IPS-20b (cell line): ENCODE results near the gene POLR2E.

ENCODE experiments used
- H3K27ac ChIP-seq: one replicate; pipeline ENCODE4 v1.5.1; 2013; ENCODE audit warnings: low read length
- H3K27me3 ChIP-seq: 2 replicates; pipeline ENCODE4 v1.6.1; 2013; ENCODE audit warnings: mild to moderate bottlenecking, low read length, inconsistent platforms; ENCODE audit not compliant: insufficient read depth
- H3K36me3 ChIP-seq: 2 replicates; pipeline ENCODE4 v1.6.1; 2013; ENCODE audit warnings: low read depth, mild to moderate bottlenecking, inconsistent platforms, low read length, moderate library complexity; ENCODE audit not compliant: insufficient read depth
- H3K4me1 ChIP-seq: 2 replicates; pipeline ENCODE4 v1.6.1; 2013; ENCODE audit warnings: mild to moderate bottlenecking, control low read depth, inconsistent platforms, low read length, moderate library complexity; ENCODE audit not compliant: insufficient read depth
- H3K4me3 ChIP-seq: 2 replicates; pipeline ENCODE4 v1.5.1; 2013; ENCODE audit warnings: mild to moderate bottlenecking, low read length, inconsistent platforms
- H3K9ac ChIP-seq: 2 replicates; pipeline ENCODE4 v1.6.1; 2013; ENCODE audit warnings: low read depth, mild to moderate bottlenecking, inconsistent platforms, low read length, moderate library complexity
- H3K9me3 ChIP-seq: 2 replicates; pipeline ENCODE4 v1.6.1; 2013; ENCODE audit warnings: mild to moderate bottlenecking, low read depth, low read length, inconsistent platforms; ENCODE audit not compliant: insufficient read depth

Gene POLR2E

GRCh38 chr19:1098177-1099051, 3.2 kb upstream of the POLR2E start:
- Histone ChIP-seq H3K36me3 (peaks cover 4% of the 10 kb centered on the region; the same call in 1 of the 2 replicates), H3K27me3 (no peaks in the 10 kb centered on the region), H3K9me3 (no peaks in the 10 kb centered on the region), H3K4me3 (no peak overlapping the region), H3K4me1 (peaks cover 5% of the 10 kb centered on the region; the same call in 1 of the 2 replicates), H3K27ac (no peak overlapping the region), H3K9ac (no peak overlapping the region)

- Histone ChIP-seq H3K4me3 (no peak overlapping the region), H3K27me3 (no peaks in the 10 kb centered on the region), H3K27ac (no peak overlapping the region), H3K9me3 (no peaks in the 10 kb centered on the region), H3K4me1 (peaks cover 5% of the 10 kb centered on the region; the same call in 1 of the 2 replicates), H3K9ac (no peak overlapping the region), H3K36me3 (peaks cover 11% of the 10 kb centered on the region)
These were observed 2.6 kb upstream of the POLR2E start for GRCh38 chr19:1097810-1098176.

DNA sequence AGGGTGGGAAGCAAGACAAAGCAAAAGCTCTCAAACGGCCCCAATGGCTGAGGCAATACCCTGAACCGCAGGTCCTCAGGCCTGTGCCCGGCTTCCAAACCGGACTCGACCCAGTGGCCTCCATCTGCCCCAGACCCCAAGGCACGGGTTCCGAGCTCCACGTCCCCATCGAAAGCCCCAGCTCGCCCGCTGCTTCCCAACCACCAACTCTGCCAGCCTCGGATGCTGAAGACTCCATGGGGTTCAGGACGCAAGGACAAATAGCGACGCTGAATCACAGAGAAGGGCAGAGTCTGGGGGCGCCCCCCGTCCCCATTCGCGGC, 559 bp downstream of the POLR2E start:
- peak overlapping the region; percentile 87 for H3K9ac ChIP-seq
- no peak overlapping the region for H3K27ac ChIP-seq
- no peaks in the 10 kb centered on the region for H3K9me3 ChIP-seq
- peak overlapping the region; percentile 92 for H3K4me3 ChIP-seq
- H3K36me3 ChIP-seq = peaks cover 30% of the 10 kb centered on the region
- no peaks in the 10 kb centered on the region for H3K27me3 ChIP-seq
- H3K4me1 ChIP-seq = no peaks in the 10 kb centered on the region

GRCh38 chr19:1093811-1094553, 1.2 kb downstream of the POLR2E start:
- Histone ChIP-seq H3K27ac (no peak overlapping the region), H3K4me3 (peak overlapping the region; percentile 92), H3K9ac (peak overlapping the region; percentile 87; the same call in 1 of the 2 replicates), H3K4me1 (no peaks in the 10 kb centered on the region), H3K27me3 (no peaks in the 10 kb centered on the region), H3K9me3 (no peaks in the 10 kb centered on the region), H3K36me3 (peaks cover 31% of the 10 kb centered on the region)

DNA sequence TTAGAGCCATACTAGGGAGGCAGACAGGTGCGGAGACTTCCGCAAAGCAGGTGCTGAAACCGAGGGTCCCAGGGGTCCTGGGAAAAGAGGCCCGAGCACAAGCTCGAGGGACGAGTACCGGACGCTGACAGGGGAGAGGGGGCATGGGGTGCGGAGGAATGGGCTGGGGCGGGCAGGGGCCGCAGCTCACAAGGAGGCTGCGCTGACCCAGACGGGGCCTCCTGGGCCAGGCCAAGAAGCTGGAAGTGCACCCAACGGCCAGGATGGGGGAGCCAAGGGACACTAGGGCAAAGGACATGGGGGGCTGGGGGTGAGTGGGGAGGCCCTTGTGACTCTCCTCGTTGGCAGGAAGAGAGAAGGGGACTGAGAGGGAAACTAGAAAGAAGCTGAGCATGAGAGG, 1.8 kb downstream of the POLR2E start:
- Histone ChIP-seq H3K4me3 (no peak overlapping the region), H3K9me3 (no peaks in the 10 kb centered on the region), H3K4me1 (no peaks in the 10 kb centered on the region), H3K27ac (no peak overlapping the region), H3K27me3 (no peaks in the 10 kb centered on the region), H3K36me3 (peaks cover 38% of the 10 kb centered on the region), H3K9ac (no peak overlapping the region)

DNA sequence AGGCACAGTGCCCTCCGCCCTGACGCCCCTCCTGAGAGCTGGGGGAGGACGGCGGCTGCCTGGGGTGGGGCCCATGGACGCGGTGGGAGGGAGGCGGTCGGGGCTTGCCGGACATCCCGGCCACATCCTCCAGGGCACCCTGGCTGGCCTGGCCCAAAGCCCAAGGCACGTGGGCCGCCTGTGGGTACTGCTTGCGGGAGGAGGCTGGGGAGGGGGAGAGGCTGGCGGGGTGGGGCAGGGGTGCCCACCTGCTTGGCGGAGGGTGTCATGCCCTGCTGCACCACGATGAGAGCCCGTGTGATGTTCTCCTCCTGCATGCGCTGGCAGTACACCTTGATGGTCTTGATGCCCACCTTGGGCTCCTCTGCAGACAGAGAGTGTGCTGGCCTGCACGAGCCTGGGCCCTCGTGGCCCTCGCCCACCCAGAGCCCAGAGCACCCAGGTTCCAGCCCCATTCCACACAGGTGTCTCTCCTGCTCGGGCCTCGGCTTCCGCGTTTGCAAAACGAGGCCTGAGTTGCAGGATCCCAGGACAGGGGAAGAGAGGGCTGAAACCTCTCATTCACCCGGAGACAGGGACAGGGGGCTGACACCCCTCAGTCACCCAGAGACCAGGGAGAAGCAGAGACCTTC, 3.5 kb downstream of the POLR2E start:
- no peak overlapping the region for H3K27ac ChIP-seq
- no peak overlapping the region for H3K9ac ChIP-seq
- H3K27me3 ChIP-seq = no peaks in the 10 kb centered on the region
- peaks cover 48% of the 10 kb centered on the region for H3K36me3 ChIP-seq
- H3K9me3 ChIP-seq = no peaks in the 10 kb centered on the region
- no peak overlapping the region for H3K4me3 ChIP-seq
- no peaks in the 10 kb centered on the region for H3K4me1 ChIP-seq

GRCh38 chr19:1090731-1091543, 4.2 kb downstream of the POLR2E start:
- H3K36me3 ChIP-seq = peaks cover 54% of the 10 kb centered on the region
- no peaks in the 10 kb centered on the region for H3K9me3 ChIP-seq
- H3K27me3 ChIP-seq = no peaks in the 10 kb centered on the region
- H3K27ac ChIP-seq = no peak overlapping the region
- H3K9ac ChIP-seq = no peak overlapping the region
- H3K4me3 ChIP-seq = no peak overlapping the region
- no peaks in the 10 kb centered on the region for H3K4me1 ChIP-seq

- H3K27ac ChIP-seq = no peak overlapping the region
These were observed 5.3 kb downstream of the POLR2E start for GRCh38 chr19:1089891-1090290.

GRCh38 chr19:1089126-1089771, 5.9 kb downstream of the POLR2E start:
- Histone ChIP-seq H3K9ac (no peak overlapping the region), H3K4me3 (no peak overlapping the region), H3K4me1 (no peaks in the 10 kb centered on the region), H3K36me3 (peaks cover 71% of the 10 kb centered on the region), H3K27ac (no peak overlapping the region), H3K9me3 (no peaks in the 10 kb centered on the region), H3K27me3 (no peaks in the 10 kb centered on the region)

More at GRCh38 chr19:1089891-1090290, 5.3 kb downstream of the POLR2E start:
- Histone ChIP-seq H3K9ac (no peak overlapping the region), H3K4me1 (no peaks in the 10 kb centered on the region), H3K27me3 (no peaks in the 10 kb centered on the region), H3K4me3 (no peak overlapping the region), H3K9me3 (no peaks in the 10 kb centered on the region), H3K36me3 (peaks cover 65% of the 10 kb centered on the region)

- Histone ChIP-seq H3K9ac (no peak overlapping the region), H3K4me3 (no peak overlapping the region), H3K27ac (no peak overlapping the region), H3K4me1 (no peaks in the 10 kb centered on the region), H3K27me3 (no peaks in the 10 kb centered on the region), H3K9me3 (no peaks in the 10 kb centered on the region), H3K36me3 (peaks cover 75% of the 10 kb centered on the region)
These were observed 6.7 kb downstream of the POLR2E start for GRCh38 chr19:1088416-1089010.
